MM.1S (cell line): ENCODE results near the gene SLC25A11.

Experiments
- EZH2 ChIP-seq: fragments of 300-600 bp; sonication (generic); optimal IDR thresholded peaks from 2 replicates; pipeline ENCODE3; 2017; ENCODE audit warnings: low read depth, mild to moderate bottlenecking, antibody characterized with exemption, low read length, mixed read lengths
- EZH2phosphoT487 ChIP-seq: fragments of 300-600 bp; sonication (generic); IDR thresholded peaks from 2 replicates; pipeline ENCODE4 v1.6.1; 2018; ENCODE audit warnings: antibody characterized with exemption, low read length
- TF ChIP-seq, protein P1 (sequence below): fragments of 300-600 bp; sonication (generic); IDR thresholded peaks from 2 replicates; pipeline ENCODE4 v1.5.1; 2016; ENCODE audit warnings: antibody characterized with exemption, low read length, mixed read lengths

GRCh38 chr17:4920351-4921048 lies 19.3 kb downstream of the SLC25A11 start:
- TF ChIP-seq, protein P1, sequence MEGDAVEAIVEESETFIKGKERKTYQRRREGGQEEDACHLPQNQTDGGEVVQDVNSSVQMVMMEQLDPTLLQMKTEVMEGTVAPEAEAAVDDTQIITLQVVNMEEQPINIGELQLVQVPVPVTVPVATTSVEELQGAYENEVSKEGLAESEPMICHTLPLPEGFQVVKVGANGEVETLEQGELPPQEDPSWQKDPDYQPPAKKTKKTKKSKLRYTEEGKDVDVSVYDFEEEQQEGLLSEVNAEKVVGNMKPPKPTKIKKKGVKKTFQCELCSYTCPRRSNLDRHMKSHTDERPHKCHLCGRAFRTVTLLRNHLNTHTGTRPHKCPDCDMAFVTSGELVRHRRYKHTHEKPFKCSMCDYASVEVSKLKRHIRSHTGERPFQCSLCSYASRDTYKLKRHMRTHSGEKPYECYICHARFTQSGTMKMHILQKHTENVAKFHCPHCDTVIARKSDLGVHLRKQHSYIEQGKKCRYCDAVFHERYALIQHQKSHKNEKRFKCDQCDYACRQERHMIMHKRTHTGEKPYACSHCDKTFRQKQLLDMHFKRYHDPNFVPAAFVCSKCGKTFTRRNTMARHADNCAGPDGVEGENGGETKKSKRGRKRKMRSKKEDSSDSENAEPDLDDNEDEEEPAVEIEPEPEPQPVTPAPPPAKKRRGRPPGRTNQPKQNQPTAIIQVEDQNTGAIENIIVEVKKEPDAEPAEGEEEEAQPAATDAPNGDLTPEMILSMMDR: no peak
- TF ChIP-seq EZH2: no peak
- TF ChIP-seq EZH2phosphoT487: no peak
